Kidney (tissue), 14 donors: ENCODE data around the gene TAF3. TPM values are rescaled to one million over a fixed set of nuclear protein-coding genes. Genes with fewer than 3 reads are reported as not detected.

Experiments
- DNase-seq, 5 donors: peaks; one replicate each; pipeline ENCODE4 v3.0.0-alpha.2; 2013 to 2020
- FAIRE-seq: peaks from 2 replicates; lab custom pipeline; 2012; peaks lifted over from hg19 to GRCh38; lab: Jason Lieb, UNC
- H3K27ac ChIP-seq, 2 donors: one replicate each; pipeline ENCODE4 v1.7.0; 2013; ENCODE audit warnings: low read depth in 2 of 2, low read length in 2 of 2, inconsistent platforms in 1 of 2
- H3K27me3 ChIP-seq: one replicate; pipeline ENCODE4 v1.7.1; 2013; ENCODE audit warnings: low read length, inconsistent platforms; ENCODE audit not compliant: control insufficient read depth, insufficient read depth
- H3K36me3 ChIP-seq, 3 donors: one replicate each; pipeline versions ENCODE4 v1.7.0 to v1.7.1; 2013; ENCODE audit warnings: low read length in 3 of 3, control low read depth in 1 of 3, inconsistent platforms in 1 of 3; ENCODE audit not compliant: insufficient read depth in 3 of 3, control insufficient read depth in 2 of 3
- H3K4me1 ChIP-seq, 3 donors: one replicate each; pipeline versions ENCODE4 v1.7.0 to v1.7.1; 2013; ENCODE audit warnings: low read length in 3 of 3, inconsistent platforms in 1 of 3, low read depth in 1 of 3; ENCODE audit not compliant: control insufficient read depth in 2 of 3, insufficient read depth in 2 of 3
- H3K4me3 ChIP-seq, 3 donors: one replicate each; pipeline versions ENCODE4 v1.7.0 to v1.8.1; 2013; ENCODE audit warnings: low read length in 3 of 3, control low read depth in 1 of 3, inconsistent platforms in 1 of 3
- H3K9ac ChIP-seq, 3 donors: one replicate each; pipeline versions ENCODE4 v1.7.0 to v1.7.1; 2013; ENCODE audit warnings: low read length in 3 of 3, control low read depth in 1 of 3, inconsistent platforms in 1 of 3
- H3K9me3 ChIP-seq, 3 donors: one replicate each; pipeline versions ENCODE4 v1.7.0 to v1.7.1; 2013; ENCODE audit warnings: low read length in 3 of 3, control low read depth in 1 of 3, inconsistent platforms in 1 of 3; ENCODE audit not compliant: control insufficient read depth in 2 of 3, insufficient read depth in 1 of 3
- CTCF ChIP-seq: IDR thresholded peaks from 3 replicates; pipeline ENCODE4 v1.5.1; 2012; ENCODE audit warnings: mild to moderate bottlenecking, moderate library complexity, borderline replicate concordance; ENCODE audit not compliant: insufficient read depth; ENCODE audit errors: extremely low read depth
- intact Hi-C: fragments of 100-400 bp; cut with DNase I; formaldehyde crosslinking; loops from one replicate; pipeline ENCODE4 v1.11.1; 2022
- polyA plus RNA-seq: library from polyadenylated mRNA; stranded (reverse); fragments of 350-450 nt; fragmentation: Illumina TruSeq; extraction: RNeasy Lipid Tissue Mini Kit (QIAGEN cat#74804); gene quantifications from one replicate; pipeline ENCODE4 v1.2.3, GENCODE V29; 2014; ENCODE audit warnings: low read depth, low replicate concordance; ENCODE audit not compliant: insufficient read depth
- total RNA-seq: library from RNA; stranded (reverse); fragmentation: NEBNext Ultra II Directional; extraction: Animal tissue kit (Norgen Biotek cat#: 25700); gene quantifications from one replicate; pipeline ENCODE4 v1.2.1, GENCODE V29; 2021
- donor health status: control.
- donor health status: control.
- donor health status: control.
- donor health status: control.
- donor health status: control.
- donor health status: DM: yes; HTN: yes; CAD: no.
- donor health status: Normal renal cell carcinoma (clear cell type).

TAF3 gene
- total and polyA plus RNA-seq, 2 donors from 2014 or later, result 4.0 to 8.7 TPM

DNA sequence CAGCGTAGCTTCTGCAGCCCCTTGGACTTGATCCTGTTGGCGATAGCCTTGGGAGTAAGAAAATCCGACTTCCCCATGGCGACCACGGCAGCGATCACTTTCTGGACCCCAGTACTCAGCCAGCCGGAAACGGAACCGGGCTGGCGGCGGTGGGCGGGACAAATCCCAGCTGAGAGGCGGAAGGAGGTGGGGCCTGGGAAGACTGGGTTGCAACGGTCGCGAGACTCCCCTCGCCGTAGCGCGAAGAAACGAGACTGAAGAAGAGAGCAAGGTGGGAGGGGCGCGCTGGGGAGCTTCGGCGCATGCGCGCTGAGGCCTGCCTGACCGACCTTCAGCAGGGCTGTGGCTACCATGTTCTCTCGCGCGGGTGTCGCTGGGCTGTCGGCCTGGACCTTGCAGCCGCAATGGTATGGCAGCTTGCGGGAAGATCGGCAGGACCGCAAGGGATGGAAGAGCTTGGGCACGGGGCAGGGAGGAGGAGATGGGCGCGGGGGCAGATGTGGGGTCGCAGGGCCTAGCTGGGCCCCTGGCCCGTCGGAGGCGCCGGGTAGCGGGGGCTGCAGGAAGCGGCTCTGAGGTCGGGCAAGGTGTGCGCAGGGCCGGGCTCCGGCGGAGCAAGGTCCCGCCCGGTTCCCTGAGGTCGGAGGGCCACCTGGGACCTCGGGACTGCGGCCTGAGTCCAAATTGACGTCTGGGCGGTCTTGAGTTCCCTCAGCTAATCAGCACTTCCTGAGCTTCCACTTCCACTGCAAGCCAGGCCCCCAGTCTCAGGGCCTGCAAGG lies 30.3 kb upstream of the TAF3 start, which contains the start of the genes ATP5F1C and KIN:
Gene ATP5F1C, plus strand, starts transcription at position 321 of the 782 bp plus-strand sequence. Its CDS starts 31 bp downstream, at position 352.
Gene KIN, minus strand, starts transcription at position 137 of the 782 bp plus-strand sequence. Its CDS starts 60 bp downstream, at position 77.
- H3K36me3 ChIP-seq, result peaks cover 0 to 2% (median 0%) of the 10 kb centered on the region in 3 donors
- DNase-seq (peak; percentile 98 to 99 (median 99)), FAIRE-seq (peak; percentile 66)
- H3K9me3 ChIP-seq, result no peaks in the 10 kb centered on the region
- intact Hi-C loops, result no loop called here
- TF ChIP-seq CTCF, result no peak
- H3K4me3 ChIP-seq, result peak within 1 kb of the TSS; percentile 93 to 98 (median 95)
- peak within 1 kb of the TSS; percentile 87 to 89 for H3K27ac ChIP-seq
- no peaks in the 10 kb centered on the region for H3K27me3 ChIP-seq
- H3K9ac ChIP-seq, result peak within 1 kb of the TSS; percentile 94 to 97 (median 97)
- peaks cover 0 to 15% (median 5%) of the 10 kb centered on the region in 3 donors for H3K4me1 ChIP-seq

DNA sequence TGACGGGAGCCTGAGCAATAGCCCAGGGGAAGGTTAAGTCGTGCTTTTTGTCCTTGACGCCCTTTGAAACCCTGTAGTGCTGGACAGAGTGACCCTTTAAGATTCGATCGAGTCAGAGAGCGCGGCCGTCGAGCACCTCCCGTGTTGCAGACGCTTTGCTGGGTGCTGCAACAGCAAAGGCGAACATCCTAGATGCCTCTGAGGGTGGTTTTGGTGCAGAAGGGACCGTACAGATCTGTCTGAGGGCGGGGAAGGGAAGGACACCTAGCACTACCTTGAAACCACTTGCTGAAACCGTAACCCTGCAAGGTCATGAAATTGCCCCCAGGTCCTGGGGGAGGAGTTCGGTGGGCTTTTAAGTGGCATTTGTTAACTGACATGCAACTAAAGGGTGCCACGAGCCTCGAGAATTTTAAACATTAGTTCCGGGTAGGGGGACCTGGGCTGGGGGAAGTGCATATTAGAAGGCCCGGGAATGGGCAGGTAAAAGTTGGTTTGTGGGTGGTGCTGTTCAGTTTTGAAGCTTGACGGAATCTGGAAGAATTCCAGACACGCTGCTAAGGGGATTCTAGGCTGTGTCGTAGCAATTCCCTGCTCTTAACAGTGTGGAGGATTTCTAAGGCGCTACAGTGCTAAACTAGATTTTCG lies 29.5 kb upstream of the TAF3 start:
- TF ChIP-seq CTCF, result no peak
- intact Hi-C loops, result no loop called here
- Histone ChIP-seq H3K36me3 (peaks cover 0 to 2% (median 0%) of the 10 kb centered on the region in 3 donors), H3K4me3 (peak overlapping the region; percentile 82 to 98 (median 95)), H3K4me1 (peaks cover 0 to 15% (median 5%) of the 10 kb centered on the region in 3 donors), H3K27ac (peak overlapping the region; percentile 87 to 89), H3K27me3 (no peaks in the 10 kb centered on the region), H3K9me3 (no peaks in the 10 kb centered on the region), H3K9ac (peak overlapping the region; percentile 85 to 97 (median 94))
- FAIRE-seq (no peak), DNase-seq (peak in 4 of 5 donors; percentile 29 to 77 (median 61))

GRCh38 chr10:7789390-7789789 lies 28.9 kb upstream of the TAF3 start:
- intact Hi-C loops, result no loop called here
- peak overlapping the region; percentile 82 to 98 (median 95) for H3K4me3 ChIP-seq
- H3K4me1 ChIP-seq, result peaks cover 0 to 15% (median 5%) of the 10 kb centered on the region in 3 donors
- peak overlapping the region in 2 of 3 donors; percentile 94 to 97 for H3K9ac ChIP-seq
- FAIRE-seq, result no peak
- peaks cover 0 to 2% (median 0%) of the 10 kb centered on the region in 3 donors for H3K36me3 ChIP-seq
- no peaks in the 10 kb centered on the region for H3K27me3 ChIP-seq
- H3K9me3 ChIP-seq, result no peaks in the 10 kb centered on the region
- no peak for TF ChIP-seq CTCF
- no peak overlapping the region for H3K27ac ChIP-seq
- DNase-seq, result no peak
